GDM1 (cell line): ENCODE measurements around the gene TIPARP.
"Not testable (repeated sequence)": the region's sequence is repeated elsewhere in the genome, so short reads cannot be mapped to it uniquely, and the experiment has no call there.

Source experiments
- DNase-seq: peaks from one replicate; lab custom pipeline; 2025; lab: John Stamatoyannopoulos, UW

TIPARP gene

GRCh38 chr3:156648086-156648485, 26.3 kb upstream of the TIPARP start:
- no peak for DNase-seq

DNA sequence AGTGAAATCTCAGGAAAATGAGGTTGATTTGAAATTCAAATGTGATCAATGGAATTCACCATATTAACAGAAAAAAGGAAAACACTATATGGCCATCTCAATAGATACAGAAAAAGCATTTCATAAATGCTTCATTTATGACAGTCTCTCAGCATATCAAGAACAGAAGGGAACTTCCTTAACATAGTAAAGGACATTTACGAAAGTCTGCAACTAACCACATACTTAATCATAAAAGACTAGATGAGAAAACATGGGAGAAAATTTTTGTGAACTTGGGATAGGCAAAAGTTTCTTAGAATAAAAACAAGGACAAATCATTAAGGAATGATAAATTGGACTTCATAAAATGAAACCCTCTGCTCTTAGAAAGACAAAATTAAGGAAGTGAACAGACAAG, 24.7 kb upstream of the TIPARP start:
- DNase-seq: no peak

DNA sequence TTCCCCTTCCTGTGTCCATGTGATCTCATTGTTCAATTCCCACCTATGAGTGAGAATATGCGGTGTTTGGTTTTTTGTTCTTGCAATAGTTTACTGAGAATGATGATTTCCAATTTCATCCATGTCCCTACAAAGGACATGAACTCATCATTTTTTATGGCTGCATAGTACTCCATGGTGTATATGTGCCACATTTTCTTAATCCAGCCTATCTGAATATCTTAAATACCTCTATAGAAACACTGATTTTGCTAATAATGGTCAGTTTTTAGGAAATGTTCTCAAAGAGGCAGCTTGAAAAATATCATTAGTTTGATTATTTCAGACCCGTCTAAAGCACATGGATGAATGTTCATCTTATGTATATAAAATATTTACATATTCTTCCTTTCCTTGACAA, 21.7 kb upstream of the TIPARP start:
- not testable (repeated sequence) for DNase-seq

DNA sequence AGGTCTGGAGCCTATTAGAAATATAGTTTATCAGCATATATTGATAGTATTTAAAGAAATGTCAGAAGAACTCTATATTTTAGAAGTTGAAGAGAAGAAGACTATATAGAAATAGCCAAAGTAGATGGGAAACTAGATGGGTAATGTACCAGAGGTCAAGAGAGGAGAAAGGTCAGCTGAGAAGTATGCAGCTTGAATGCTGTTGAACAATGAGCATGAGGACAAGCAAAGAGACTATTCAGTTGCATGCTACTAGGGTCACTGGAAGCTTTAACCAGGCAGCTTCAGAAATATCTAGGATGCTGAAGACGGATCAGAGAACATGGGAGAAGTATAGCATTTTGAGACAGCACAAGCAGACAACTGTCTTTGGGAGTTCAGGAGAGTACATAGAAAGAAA, 19.6 kb upstream of the TIPARP start:
- DNase-seq: no peak

- no peak for DNase-seq
Measured at GRCh38 chr3:156655819-156656550, 18.4 kb upstream of the TIPARP start.

DNA sequence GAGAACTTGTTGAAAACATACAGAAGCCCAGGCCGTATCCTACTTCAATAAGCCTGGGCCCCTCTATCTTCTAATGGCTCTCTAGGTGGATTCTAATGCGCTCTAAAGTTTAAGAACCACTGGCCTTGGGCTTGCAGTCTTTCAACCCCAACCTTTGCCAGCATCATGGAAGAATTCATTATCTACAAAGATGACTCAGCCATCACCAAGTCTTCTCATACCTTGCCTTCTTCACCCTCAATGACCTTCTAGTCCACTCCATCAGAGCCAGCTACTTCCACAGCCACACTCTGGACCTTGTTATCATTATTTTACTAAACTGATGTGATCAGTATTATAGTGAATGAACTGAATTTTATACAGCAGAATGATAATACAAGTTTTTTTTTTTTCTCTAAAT, 16.9 kb upstream of the TIPARP start:
- no peak for DNase-seq

DNA sequence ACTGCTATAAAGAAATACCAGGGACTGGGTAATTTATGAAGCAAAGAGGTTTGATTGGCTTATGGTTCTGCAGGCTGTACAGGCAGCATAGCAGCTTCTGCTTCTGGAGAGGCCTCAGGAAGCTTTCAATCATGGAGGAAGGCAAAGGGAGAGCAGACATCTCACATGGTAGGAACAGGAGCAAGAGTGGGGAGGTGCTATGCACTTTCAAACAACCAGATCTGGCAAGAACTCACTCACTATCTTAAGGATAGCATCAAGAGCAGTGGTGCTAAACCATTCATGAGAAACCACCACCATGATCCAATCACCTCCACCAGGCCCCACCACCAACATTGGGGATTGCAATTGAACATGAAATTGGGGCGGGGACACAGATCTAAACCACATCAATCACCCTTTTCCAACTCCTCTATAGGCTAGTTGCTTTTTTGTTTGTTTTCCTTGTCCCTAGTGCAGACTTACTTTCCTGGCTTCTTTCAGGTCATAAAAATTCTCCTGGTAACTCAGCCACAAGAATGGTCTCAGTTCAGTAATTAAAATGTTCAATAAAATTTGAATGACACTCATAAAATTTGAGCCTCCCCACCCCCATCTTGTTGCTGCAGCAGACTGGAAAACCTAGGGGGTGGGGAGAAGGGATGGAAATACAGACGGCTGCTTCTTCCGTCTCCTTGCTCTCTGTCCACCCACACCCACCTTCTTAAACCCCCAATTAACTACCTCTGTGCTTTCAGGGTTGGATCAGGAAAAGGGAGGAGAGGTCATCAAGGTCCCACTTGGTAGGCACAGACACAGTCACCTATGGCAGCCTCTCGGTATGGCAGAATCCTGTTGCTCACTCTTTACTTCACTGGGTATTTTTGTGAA, 16.3 kb upstream of the TIPARP start:
- DNase-seq: no peak

GRCh38 chr3:156658732-156659090, 15.7 kb upstream of the TIPARP start:
- DNase-seq: no peak

GRCh38 chr3:156659260-156659659, 15.1 kb upstream of the TIPARP start:
- no peak for DNase-seq

GRCh38 chr3:156661155-156661554, 13.2 kb upstream of the TIPARP start:
- DNase-seq: no peak

- no peak for DNase-seq
Measured at GRCh38 chr3:156664011-156664830, 10.2 kb upstream of the TIPARP start.

DNA sequence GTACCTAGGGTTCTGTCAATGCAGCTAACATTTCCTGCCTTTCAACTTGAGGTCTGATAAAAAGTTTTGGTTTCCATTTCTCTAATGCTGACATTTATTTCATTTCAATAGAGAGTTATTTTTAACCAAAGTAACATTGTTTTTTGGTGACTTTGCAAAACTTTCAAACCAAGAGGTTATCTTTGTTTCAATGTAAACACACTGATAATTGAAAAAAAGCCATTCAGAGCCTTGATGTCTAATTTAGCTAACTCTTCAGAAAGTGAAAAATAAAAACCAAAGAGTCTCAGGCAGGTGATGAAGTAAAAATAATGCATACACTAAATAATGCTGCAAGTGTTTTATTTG, 9.6 kb upstream of the TIPARP start:
- DNase-seq: no peak

GRCh38 chr3:156665291-156665690, 9.1 kb upstream of the TIPARP start:
- no peak for DNase-seq

GRCh38 chr3:156666073-156666472, 8.3 kb upstream of the TIPARP start:
- no peak for DNase-seq

DNA sequence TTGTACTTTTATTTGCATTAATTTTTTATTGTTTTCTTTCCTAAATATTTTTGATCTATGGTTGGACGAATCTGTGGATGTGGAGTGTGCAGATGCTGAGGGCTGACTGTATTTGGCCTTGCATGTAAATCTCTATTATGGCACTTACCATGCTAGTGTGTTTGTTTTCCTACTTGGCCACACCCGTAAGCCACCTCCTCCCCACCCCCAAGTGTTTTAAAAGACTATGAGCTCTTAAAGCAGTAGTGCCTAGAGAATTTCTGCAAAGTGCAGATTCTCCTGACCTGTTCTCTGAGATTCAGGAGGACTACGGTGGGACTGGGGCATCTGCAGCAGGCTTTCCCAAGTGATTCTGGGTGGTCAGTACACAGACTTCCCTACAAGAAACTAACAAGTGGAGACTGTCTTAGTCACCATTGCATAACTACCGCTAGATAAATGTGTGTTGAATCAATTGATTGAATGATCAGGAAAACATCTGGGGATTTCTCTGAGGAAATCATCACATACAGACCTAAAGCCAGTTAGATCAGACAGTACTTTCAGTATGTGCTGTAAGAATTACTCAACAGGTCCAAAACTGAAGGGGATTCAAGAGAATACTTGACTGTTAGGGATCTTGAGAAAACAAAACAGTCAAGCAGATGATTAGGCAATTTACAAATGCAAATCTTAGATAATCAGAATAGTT, 6.2 kb upstream of the TIPARP start:
- DNase-seq: no peak

GRCh38 chr3:156670077-156670476, 4.3 kb upstream of the TIPARP start:
- no peak for DNase-seq

DNA sequence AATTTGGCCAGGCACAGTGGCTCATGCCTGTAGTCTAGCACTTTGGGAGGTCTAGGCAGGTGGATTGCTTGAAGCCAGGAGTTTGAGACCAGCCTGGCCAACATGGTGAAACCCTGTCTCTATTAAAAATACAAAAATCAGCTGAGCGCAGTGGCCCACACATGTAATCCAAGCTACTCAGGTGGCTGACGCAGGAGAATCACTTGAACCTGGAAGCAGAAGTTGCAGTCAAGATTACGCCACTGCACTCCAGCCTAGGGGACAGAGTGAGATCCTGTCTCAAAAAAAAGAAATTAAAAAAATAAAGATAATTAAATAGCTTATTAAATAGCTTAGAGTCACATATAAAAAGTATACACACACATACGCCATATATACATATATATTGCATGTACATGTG, 3.7 kb upstream of the TIPARP start:
- DNase-seq: no peak

GRCh38 chr3:156673732-156674045, 701 bp upstream of the TIPARP start:
- no peak for DNase-seq

- DNase-seq: peak; percentile 34
Measured at GRCh38 chr3:156674911-156675829, 780 bp downstream of the TIPARP start.

DNA sequence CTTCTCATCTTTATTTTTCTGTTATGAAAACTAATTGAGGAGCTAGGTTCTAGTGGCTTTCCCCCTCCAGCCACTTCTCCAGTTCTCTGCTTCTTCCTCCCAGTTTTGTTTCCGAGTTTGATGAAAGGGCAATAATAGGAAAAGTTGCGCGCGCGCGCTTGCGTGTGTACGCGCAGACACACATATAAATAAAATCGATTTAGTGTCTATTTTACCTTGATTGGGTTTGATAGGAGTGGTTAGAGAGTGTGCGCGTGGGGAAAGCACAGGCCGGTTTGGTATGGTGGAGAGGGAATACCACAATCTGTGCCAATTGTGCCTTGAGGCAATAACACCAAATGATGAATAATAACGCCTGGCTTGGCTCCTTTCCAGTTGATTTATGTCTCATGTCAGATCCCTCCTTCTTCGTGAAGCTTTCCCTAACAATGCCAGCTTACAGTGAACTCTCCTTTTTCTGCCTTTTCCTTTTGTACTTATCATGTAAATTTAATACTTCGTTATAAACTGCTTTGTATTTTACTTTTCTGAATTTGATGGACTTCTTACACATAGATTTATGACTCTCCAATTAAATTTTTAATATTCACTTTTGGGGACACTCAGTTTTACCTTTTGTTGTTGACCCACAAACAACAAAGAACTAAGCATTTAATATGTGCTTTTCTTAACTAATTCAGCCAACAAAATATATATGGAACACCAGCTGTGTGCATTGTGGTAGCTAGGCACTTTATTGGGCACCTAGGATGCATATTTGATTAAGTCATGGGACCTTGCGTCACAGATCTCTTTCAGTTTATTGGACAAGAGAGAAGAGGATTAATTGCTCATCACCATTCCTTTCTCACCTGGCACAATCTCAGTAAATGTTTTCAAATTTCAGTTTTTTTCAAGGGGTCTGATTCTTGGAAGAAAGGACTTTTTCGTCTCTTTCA, 1.7 kb downstream of the TIPARP start:
- DNase-seq: no peak
